Activated T-helper 1 cell treated with anti-CD3 and anti-CD28 coated beads, Interleukin-2, amount 50 U/mL, for 16 hours (primary cell): ENCODE data around the gene IL4I1.

Source experiments
- DNase-seq, 2 donors: peaks; one replicate each; pipeline ENCODE4 v3.0.0-alpha.2; 2020; ENCODE audit warnings: low read depth in 1 of 2, low spot score in 1 of 2

The IL4I1 gene

DNA sequence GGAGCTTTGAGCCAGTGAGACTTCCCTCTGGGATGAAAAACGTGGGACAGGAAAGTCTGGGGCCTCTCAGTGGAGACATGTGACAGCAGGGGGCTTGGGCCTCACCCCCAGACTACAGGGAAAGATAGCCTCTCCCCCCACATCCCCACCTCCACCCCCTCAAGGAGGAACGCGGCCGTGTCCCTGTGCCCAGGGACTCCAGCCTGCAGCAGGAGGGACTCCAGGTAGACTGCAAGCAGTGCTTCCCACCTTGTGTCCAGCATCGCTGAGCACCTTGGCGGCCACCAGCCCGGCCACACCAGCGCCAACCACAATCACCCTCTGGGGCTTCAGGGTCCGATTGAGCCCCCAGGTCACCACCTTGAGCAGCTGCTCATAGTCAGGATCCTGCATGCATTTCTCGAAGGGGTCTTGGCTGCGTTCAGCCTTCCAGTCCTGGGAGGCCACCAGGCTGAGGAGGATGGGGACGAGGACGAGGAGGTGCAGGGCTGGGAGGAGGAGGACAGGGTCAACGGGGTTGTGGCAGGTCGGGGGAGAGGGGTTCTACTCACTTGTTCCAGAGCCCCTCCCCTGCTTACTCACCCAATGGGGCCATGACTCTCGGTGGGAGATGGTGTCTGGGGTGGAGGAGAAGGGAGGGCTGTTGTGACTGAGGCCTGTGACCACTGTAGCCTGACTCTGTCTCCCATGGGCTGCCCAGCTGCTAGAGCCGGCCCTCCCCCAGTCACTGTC, 955 bp downstream of the IL4I1 start:
- no peak for DNase-seq

- DNase-seq = no peak
These were observed 1.7 kb downstream of the IL4I1 start for GRCh38 chr19:49894879-49895565.

DNA sequence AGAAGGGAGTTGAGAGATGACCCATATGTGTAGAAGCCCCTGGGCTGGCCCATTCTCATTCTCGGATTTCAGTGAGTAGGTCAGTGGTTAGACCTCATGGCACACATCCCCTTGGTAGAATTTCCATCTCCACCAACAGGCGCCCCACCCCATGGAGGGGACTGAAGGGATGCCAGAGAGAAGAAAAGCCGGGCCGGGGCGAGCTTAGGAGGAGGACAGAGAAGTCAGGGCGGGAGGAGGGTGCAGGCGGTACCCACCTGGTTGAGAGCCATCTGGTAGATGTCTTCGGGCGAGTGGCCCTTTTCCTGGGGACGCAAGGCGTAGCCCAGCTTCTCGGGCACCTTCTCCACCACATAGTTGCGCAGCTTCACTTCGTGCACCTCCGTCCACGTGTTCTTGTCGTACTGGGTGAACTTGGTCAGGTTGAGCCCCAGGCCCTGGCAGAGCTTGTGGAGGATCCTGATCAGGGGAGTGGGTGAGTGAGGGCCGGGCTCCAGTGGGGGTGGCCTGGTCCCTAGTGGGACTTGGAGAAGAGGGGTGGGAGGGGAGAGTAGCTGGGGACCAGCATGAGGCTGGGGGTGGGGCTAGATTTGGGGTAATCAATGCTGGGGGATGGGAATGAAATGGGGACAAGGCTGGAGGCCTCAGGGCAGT, 2.5 kb downstream of the IL4I1 start:
- no peak for DNase-seq

GRCh38 chr19:49892716-49893115, 4.0 kb downstream of the IL4I1 start:
- no peak for DNase-seq

DNA sequence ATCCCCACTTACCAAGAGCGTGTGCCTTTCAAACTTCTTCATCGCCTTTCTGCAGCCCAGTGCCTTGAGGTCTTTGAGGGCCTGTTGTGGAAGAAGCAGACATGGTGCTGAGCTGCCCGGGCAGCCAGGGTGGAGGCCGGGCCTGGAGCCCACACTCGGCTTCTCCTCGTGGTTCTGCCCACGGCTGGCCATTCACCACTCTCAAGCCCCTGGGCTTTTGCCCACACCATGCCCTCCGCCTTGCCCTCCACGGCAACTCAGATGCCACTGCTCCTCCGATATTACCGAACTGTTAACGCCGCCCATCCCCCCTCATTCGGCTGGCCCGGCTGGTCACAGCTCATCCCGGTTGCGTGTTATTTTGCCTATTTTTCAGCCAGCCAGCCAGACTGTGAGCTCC, 5.3 kb downstream of the IL4I1 start:
- no peak for DNase-seq

- peak; percentile 40 to 54 for DNase-seq
These were observed 6.1 kb downstream of the IL4I1 start for GRCh38 chr19:49890349-49891311.

DNA sequence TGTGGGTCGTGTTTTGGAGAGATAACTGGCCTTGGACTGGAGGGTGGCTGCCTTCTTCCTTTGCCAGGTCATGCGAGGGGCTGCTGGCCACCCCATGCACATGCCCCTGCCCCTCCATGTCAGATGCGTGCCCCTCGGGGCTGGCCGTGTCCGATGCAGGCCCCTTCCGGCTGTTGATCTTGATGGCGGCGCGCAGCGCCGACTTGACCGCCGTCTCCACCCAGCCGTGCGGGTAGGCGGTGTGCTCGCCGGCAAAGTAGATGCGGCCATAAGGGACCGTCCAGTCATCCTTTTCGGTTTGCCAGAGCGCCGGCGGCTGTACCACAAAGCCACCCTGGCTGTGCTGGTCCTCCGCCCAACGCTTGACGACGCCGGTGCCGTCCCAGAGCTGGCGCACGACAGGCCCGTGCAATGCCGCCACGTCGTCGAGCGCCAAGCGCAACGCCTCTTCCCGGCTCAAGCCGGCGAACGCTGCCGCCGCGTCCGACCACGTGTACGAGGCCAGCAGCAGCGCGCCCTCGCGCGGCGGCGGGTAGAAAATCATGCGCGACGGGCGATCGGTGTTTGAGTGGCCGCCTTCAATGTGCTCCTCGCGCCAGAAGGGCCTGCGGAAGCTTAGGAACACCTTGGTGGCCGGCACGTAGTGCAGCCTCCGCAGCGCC, 6.9 kb downstream of the IL4I1 start:
- peak; percentile 45 to 65 for DNase-seq

GRCh38 chr19:49889038-49889686, 7.5 kb downstream of the IL4I1 start:
- no peak for DNase-seq

GRCh38 chr19:49888510-49888824, 8.2 kb downstream of the IL4I1 start:
- no peak for DNase-seq

GRCh38 chr19:49887665-49888509, 8.8 kb downstream of the IL4I1 start:
- DNase-seq = no peak

GRCh38 chr19:49887037-49887664, 9.5 kb downstream of the IL4I1 start:
- no peak for DNase-seq

DNA sequence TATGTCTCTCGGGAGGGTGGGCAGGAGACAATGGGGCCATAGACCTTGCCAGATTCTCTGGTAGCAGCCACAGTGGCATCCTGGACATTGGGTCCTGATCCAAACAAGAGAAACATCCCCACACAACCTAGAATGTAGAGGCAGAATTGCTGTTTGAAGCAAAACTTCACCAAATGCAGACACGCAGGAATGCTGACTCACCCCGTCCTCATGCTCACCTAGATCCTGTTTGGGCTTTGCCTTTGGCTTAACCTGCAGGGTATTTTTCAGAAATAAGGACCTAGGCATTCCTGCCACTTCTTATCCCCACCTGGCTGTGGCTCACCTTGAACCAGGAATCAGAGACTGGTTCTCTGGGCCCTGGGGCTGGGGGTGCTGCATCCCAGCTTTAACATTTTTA, 11.9 kb downstream of the IL4I1 start:
- no peak for DNase-seq

DNA sequence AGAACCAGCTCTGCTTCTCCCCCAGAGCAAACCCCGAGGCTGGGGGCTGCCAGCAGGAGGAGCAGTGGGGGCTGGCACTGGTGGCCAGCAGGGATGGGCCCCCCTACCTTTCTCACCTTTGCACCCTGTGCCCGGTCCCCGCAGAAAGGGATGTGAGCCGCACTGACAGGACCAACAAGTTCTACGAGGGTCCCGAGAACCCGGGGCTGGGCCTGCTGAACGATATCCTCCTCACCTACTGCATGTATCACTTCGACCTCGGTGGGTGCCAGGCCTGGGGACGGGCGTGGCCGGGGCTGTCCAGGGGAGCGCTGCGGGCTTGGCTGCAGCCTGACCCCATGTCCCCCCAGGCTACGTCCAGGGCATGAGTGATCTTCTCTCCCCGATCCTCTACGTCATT, 12.6 kb downstream of the IL4I1 start:
- DNase-seq = no peak

DNA sequence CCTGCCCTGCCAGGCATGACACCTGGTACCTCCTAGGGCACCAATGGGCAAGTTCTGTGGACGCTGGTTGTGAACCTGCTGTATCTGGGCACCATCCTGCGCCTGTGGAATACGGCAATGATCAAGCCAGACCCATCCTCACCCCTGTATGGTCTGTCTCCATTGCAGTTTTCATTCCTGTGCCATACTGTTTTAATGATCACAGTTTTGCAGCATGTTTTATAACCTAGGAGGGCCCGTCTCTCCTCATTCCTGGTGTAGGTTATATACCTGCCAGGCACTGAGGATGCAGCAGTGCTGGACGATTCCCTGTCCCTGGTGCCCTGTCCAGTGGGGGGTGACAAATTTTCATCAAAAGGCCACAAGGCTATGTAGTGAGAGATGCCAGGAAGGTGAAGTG, 13.6 kb downstream of the IL4I1 start:
- no peak for DNase-seq

DNA sequence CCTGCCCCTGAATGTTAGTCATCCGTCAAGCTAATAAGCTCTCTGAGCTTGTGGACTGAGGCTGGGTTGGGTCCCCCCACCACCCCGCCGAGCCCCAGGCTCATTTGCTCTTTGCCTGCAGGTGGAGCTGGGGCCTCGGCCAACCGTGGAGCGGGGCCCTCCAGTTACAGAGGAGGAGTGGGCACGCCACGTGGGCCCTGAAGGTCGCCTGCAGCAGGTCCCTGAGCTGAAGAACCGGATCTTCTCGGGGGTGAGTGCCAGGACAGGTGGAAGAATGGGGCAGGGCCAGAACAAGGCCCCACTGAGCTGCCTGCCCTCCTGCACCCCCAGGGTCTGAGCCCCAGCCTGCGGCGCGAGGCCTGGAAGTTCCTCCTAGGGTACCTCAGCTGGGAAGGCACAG, 14.0 kb downstream of the IL4I1 start:
- no peak for DNase-seq

DNA sequence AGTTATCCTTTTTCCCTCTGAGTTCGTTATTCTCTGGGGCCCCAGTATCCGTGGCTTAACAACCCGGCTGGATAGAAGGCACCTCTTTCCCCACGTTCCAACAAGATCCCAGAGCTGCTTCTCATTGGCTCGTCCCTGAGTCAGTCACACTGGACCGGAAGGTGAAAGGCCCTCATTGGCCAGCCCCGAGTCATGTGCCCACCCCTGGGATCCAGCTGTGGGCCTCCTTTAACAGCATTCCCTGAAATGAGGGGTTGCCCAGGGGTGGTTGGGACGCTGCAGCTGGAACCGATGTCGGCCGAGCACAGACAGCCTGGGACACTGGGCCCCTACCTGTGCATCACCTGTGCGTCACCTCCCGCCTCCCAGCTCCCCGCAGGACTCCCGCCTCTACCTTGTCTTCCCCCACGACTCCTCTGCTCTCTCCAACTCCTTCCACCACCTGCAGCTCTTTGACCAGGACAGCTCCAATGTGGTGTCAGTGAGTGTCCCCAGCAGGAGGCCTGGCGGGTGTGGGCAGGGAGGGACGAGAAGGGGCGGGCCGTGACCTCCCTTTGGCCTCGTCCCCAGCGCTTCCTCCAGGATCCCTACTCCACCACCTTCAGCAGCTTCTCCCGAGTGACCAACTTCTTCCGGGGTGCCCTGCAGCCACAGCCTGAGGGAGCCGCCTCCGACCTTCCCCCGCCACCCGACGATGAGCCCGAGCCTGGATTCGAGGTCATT, 14.9 kb downstream of the IL4I1 start:
- no peak for DNase-seq

DNA sequence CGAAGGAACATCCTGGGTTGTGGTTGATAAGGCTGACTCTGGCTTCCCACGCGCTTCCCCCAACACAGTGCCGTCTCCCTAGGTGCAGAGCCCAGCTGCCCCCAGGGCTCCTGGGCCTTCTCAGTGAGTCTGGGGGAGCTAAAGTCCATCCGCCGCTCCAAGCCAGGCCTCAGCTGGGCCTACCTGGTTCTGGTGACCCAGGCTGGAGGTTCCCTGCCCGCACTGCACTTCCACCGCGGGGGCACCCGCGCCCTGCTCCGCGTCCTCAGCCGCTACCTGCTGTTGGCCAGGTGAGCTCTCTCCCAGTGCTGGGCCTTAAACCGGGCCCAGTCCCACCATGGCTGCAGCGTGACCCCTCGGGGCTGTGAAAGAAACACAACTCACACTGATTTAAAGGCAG, 15.5 kb downstream of the IL4I1 start:
- no peak for DNase-seq

DNA sequence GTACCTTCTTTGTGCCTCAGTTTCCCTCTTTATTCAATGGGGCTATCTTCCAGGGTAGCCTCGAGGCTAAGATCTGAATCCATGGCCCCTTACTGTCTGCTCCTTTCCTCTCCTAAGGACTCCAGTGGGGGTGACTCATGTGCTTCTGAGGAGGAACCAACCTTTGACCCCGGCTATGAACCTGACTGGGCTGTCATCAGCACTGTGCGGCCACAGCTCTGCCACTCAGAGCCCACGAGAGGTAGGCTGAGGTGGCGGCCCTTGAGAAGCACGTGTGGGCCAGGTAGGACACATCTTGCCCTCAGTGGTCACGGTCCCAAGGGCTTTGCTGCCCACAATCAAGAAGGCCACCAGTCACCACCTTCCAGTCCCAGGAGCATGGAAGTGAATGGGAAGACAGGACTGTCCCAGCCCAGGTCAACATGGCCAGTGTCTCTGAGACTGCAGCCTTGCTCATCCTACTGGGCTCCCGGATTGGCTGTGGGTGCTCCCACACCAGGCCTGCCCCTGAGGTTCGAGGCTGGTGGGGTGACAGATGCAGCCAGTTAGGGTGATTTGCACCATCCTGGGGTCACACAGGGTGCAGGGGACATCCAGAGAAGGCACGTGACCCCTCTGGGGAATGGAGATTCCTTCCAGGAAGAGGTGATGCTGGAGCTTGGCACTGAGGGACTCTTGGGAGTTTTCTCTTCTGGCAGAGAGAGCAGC, 16.4 kb downstream of the IL4I1 start:
- DNase-seq = no peak
